SK-N-SH (cell line): ENCODE data around the gene ZBTB5. TPM values are rescaled to one million over a fixed set of nuclear protein-coding genes. Genes with fewer than 3 reads are reported as not detected.

Source experiments
- CTCF ChIA-PET: fragments of 300-600, 350-600 bp; formaldehyde crosslinking; extraction: SDS; loops from one replicate; lab custom pipeline; 2021; lab: Yijun Ruan, JAX
- POLR2A ChIA-PET: fragments of 350-600 bp; sonication (Branson Sonifier 250); formaldehyde crosslinking; extraction: SDS; loops from one replicate; lab custom pipeline; 2020; ENCODE audit warnings: antibody characterized with exemption, inconsistent platforms; lab: Yijun Ruan, JAX
- DNase-seq: peaks from one replicate; pipeline ENCODE4 v3.0.0; 2012
- H2AFZ ChIP-seq: fragments of 200-600 bp; sonication (generic); 2 replicates; pipeline ENCODE4 v1.8.1; 2016; ENCODE audit warnings: antibody characterized with exemption, mild to moderate bottlenecking, low read depth
- H3F3A ChIP-seq: fragments of 200-600 bp; sonication (generic); replicated peaks from 2 replicates; pipeline ENCODE3; 2016; ENCODE audit warnings: antibody characterized with exemption, mild to moderate bottlenecking; ENCODE audit not compliant: insufficient read depth
- H3K27ac ChIP-seq, 2 experiments: fragments of 200-500 bp in 1 of 2; fragments of 200-600 bp in 1 of 2; sonication (Bioruptor generic) in 1 of 2; sonication (generic), shearing (Covaris generic) in 1 of 2; 2 replicates each; pipeline versions ENCODE4 v1.5.1 to v1.6.1; 2014 to 2016; ENCODE audit warnings: low read depth in 2 of 2, inconsistent platforms in 1 of 2, low read length in 1 of 2, mild to moderate bottlenecking in 1 of 2, mixed read lengths in 1 of 2
- H3K27me3 ChIP-seq: fragments of 200-600 bp; sonication (generic), shearing (Covaris generic); 2 replicates; pipeline ENCODE4 v1.6.1; 2016; ENCODE audit warnings: mixed run types; ENCODE audit not compliant: insufficient read depth
- H3K36me3 ChIP-seq, 2 experiments: fragments of 200-500 bp in 1 of 2; fragments of 200-600 bp in 1 of 2; sonication (Bioruptor generic) in 1 of 2; sonication (generic) in 1 of 2; replicated peaks in 1 of 2; 2 replicates each; pipeline versions ENCODE3 to v1.5.1; 2014 to 2016; ENCODE audit warnings: low read length in 1 of 2, mild to moderate bottlenecking in 1 of 2; ENCODE audit not compliant: insufficient read depth in 2 of 2, control insufficient read depth in 1 of 2
- H3K4me1 ChIP-seq, 2 experiments: fragments of 200-500 bp in 1 of 2; fragments of 200-600 bp in 1 of 2; sonication (Bioruptor generic) in 1 of 2; sonication (generic), shearing (Covaris generic) in 1 of 2; 2 replicates each; pipeline versions ENCODE4 v1.5.1 to v1.6.1; 2014 to 2016; ENCODE audit warnings: low read depth in 1 of 2, low read length in 1 of 2, mixed run types in 1 of 2; ENCODE audit not compliant: insufficient read depth in 2 of 2, control insufficient read depth in 1 of 2
- H3K4me2 ChIP-seq: fragments of 200-600 bp; sonication (generic), shearing (Covaris generic); 2 replicates; pipeline ENCODE4 v1.6.1; 2017; ENCODE audit warnings: mixed run types
- H3K4me3 ChIP-seq, 2 experiments: fragments of 200-500 bp in 1 of 2; fragments of 200-600 bp in 1 of 2; sonication (Bioruptor generic) in 1 of 2; sonication (generic), shearing (Covaris generic) in 1 of 2; 2 replicates each; pipeline versions ENCODE4 v1.5.1 to v1.8.1; 2014 to 2016; ENCODE audit warnings: low read depth in 2 of 2, inconsistent platforms in 1 of 2, low read length in 1 of 2, mild to moderate bottlenecking in 1 of 2, mixed read lengths in 1 of 2, moderate library complexity in 1 of 2
- H3K79me2 ChIP-seq: fragments of 200-600 bp; sonication (generic); 2 replicates; pipeline ENCODE4 v1.8.1; 2017; ENCODE audit warnings: mild to moderate bottlenecking; ENCODE audit not compliant: insufficient read depth
- H3K9ac ChIP-seq: fragments of 200-600 bp; sonication (generic); 2 replicates; pipeline ENCODE4 v1.6.1; 2017; ENCODE audit warnings: mixed run types
- H3K9me2 ChIP-seq: fragments of 200-600 bp; sonication (generic); 2 replicates; pipeline ENCODE4 v1.6.1; 2017; ENCODE audit warnings: mixed run types
- H3K9me3 ChIP-seq: fragments of 200-600 bp; sonication (generic); 2 replicates; pipeline ENCODE4 v1.6.1; 2017; ENCODE audit warnings: mixed run types, mild to moderate bottlenecking, moderate library complexity
- H4K20me1 ChIP-seq: fragments of 200-600 bp; sonication (generic); 2 replicates; pipeline ENCODE4 v1.6.1; 2017; ENCODE audit warnings: mild to moderate bottlenecking, mixed run types; ENCODE audit not compliant: insufficient read depth
- FOSL2 ChIP-seq: IDR thresholded peaks from 2 replicates; pipeline ENCODE4 v1.4.0; 2012; ENCODE audit warnings: low read depth, mild to moderate bottlenecking, moderate library complexity, borderline replicate concordance
- GABPA ChIP-seq: IDR thresholded peaks from 2 replicates; pipeline ENCODE4 v1.4.0; 2012; ENCODE audit warnings: low read depth, mild to moderate bottlenecking
- GATA2 ChIP-seq: sonication (generic); formaldehyde crosslinking; IDR thresholded peaks from 2 replicates; pipeline ENCODE4 v1.5.0; 2020; ENCODE audit warnings: mild to moderate bottlenecking, missing genetic modification reagents
- NFIC ChIP-seq: IDR thresholded peaks from 2 replicates; pipeline ENCODE4 v1.4.0; 2012; ENCODE audit warnings: borderline replicate concordance
- RXRA ChIP-seq: IDR thresholded peaks from 2 replicates; pipeline ENCODE4 v1.4.0; 2012; ENCODE audit warnings: low read depth, mild to moderate bottlenecking, borderline replicate concordance
- SMC3 ChIP-seq: IDR thresholded peaks from 2 replicates; pipeline ENCODE4 v1.6.1; 2012; ENCODE audit warnings: low read depth, low read length, improper control_type of control experiment
- YY1 ChIP-seq: IDR thresholded peaks from 2 replicates; pipeline ENCODE4 v1.4.0; 2012; ENCODE audit warnings: low read depth, mild to moderate bottlenecking
- WGBS: methylation state at CpG from one replicate; pipeline ENCODE4 v1.1.6; 2017; ENCODE audit warnings: low lambda C conversion rate; 5-methylcytosine and 5-hydroxymethylcytosine counted together
- polyA plus RNA-seq, 3 experiments: library from polyadenylated mRNA; depleted of rRNA; stranded (reverse); fragments of >200 nt; gene quantifications; 2 replicates each; pipeline ENCODE4 v1.2.3, GENCODE V29; 2012
- TF ChIP-seq, protein P1 (sequence below): fragments of 150-350 bp; IDR thresholded peaks from 2 replicates; pipeline ENCODE4 v1.6.1; 2017; ENCODE audit warnings: antibody characterized with exemption, low read length, low read depth, borderline replicate concordance
- TF ChIP-seq, protein P2 (sequence below): IDR thresholded peaks from 2 replicates; pipeline ENCODE4 v1.4.0; 2012; ENCODE audit warnings: low read depth
- TF ChIP-seq, protein P3 (sequence below): IDR thresholded peaks from 2 replicates; pipeline ENCODE4 v1.6.1; 2012; ENCODE audit warnings: mild to moderate bottlenecking, low read depth, low read length, moderate library complexity
- TF ChIP-seq, protein P4 (sequence below): IDR thresholded peaks from 2 replicates; pipeline ENCODE4 v1.4.0; 2012; ENCODE audit warnings: low read depth, borderline replicate concordance
- TF ChIP-seq, protein P5 (sequence below): fragments of 200-600 bp; sonication (generic); IDR thresholded peaks from 2 replicates; pipeline ENCODE4 v1.6.1; 2017; ENCODE audit warnings: antibody characterized with exemption, mild to moderate bottlenecking, moderate library complexity

ZBTB5 gene
- polyA plus RNA-seq, 1 of the 3 experiments (the other 2 are of a cell fraction) = 6.3 TPM

DNA sequence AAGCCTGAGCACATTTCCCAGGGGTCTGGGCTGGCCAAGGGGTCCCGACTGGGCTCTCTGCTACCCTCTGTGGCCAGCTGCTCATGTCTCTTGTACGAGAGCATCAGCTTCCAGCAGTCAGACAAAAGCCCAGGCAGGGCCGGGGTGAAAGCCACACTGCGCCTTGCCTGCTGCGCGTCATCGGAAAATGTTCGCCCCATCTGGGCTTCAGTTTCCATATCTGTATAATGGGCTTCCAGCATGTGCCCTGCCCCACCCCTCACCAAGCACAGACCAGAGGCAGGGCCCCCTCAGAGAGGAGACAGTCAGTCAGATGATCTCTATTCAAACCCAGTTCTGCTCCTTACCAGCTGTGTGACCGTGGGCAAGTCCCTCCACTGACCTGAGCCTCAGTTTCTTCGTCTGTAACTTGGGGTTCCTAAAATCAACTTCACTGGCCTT, 50.7 kb downstream of the ZBTB5 start:
- Histone ChIP-seq H3K4me2 (no peak overlapping the region), H3K36me3 (no peaks in the 10 kb centered on the region), H3K9ac (peak overlapping the region; percentile 7; the same call in 1 of the 2 replicates), H3K79me2 (no peaks in the 10 kb centered on the region), H3F3A (peaks cover 13% of the 10 kb centered on the region), H3K4me1 (peaks cover 0 to 4% of the 10 kb centered on the region in 2 experiments; a peak in 2 of 4 replicates), H4K20me1 (no peaks in the 10 kb centered on the region), H3K4me3 (no peak overlapping the region), H2AFZ (peak overlapping the region; percentile 90), H3K27me3 (no peaks in the 10 kb centered on the region), H3K27ac (0 out of 4 replicates have a peak overlapping the region, but pooled peaks of 1 of the 2 experiments have one; percentile 40), H3K9me3 (no peaks in the 10 kb centered on the region), H3K9me2 (no peaks in the 10 kb centered on the region)
- TF ChIP-seq, protein P1, sequence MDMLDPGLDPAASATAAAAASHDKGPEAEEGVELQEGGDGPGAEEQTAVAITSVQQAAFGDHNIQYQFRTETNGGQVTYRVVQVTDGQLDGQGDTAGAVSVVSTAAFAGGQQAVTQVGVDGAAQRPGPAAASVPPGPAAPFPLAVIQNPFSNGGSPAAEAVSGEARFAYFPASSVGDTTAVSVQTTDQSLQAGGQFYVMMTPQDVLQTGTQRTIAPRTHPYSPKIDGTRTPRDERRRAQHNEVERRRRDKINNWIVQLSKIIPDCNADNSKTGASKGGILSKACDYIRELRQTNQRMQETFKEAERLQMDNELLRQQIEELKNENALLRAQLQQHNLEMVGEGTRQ = no peak
- TF ChIP-seq SMC3 (no peak), FOSL2 (no peak), YY1 (no peak), GATA2 (CRISPR knock-in tag) (no peak), GABPA (no peak), RXRA (no peak), NFIC (no peak)
- TF ChIP-seq, protein P2, sequence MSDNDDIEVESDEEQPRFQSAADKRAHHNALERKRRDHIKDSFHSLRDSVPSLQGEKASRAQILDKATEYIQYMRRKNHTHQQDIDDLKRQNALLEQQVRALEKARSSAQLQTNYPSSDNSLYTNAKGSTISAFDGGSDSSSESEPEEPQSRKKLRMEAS = no peak
- TF ChIP-seq, protein P3, sequence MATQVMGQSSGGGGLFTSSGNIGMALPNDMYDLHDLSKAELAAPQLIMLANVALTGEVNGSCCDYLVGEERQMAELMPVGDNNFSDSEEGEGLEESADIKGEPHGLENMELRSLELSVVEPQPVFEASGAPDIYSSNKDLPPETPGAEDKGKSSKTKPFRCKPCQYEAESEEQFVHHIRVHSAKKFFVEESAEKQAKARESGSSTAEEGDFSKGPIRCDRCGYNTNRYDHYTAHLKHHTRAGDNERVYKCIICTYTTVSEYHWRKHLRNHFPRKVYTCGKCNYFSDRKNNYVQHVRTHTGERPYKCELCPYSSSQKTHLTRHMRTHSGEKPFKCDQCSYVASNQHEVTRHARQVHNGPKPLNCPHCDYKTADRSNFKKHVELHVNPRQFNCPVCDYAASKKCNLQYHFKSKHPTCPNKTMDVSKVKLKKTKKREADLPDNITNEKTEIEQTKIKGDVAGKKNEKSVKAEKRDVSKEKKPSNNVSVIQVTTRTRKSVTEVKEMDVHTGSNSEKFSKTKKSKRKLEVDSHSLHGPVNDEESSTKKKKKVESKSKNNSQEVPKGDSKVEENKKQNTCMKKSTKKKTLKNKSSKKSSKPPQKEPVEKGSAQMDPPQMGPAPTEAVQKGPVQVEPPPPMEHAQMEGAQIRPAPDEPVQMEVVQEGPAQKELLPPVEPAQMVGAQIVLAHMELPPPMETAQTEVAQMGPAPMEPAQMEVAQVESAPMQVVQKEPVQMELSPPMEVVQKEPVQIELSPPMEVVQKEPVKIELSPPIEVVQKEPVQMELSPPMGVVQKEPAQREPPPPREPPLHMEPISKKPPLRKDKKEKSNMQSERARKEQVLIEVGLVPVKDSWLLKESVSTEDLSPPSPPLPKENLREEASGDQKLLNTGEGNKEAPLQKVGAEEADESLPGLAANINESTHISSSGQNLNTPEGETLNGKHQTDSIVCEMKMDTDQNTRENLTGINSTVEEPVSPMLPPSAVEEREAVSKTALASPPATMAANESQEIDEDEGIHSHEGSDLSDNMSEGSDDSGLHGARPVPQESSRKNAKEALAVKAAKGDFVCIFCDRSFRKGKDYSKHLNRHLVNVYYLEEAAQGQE = no peak
- TF ChIP-seq, protein P4, sequence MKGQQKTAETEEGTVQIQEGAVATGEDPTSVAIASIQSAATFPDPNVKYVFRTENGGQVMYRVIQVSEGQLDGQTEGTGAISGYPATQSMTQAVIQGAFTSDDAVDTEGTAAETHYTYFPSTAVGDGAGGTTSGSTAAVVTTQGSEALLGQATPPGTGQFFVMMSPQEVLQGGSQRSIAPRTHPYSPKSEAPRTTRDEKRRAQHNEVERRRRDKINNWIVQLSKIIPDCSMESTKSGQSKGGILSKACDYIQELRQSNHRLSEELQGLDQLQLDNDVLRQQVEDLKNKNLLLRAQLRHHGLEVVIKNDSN = no peak
- TF ChIP-seq, protein P5, sequence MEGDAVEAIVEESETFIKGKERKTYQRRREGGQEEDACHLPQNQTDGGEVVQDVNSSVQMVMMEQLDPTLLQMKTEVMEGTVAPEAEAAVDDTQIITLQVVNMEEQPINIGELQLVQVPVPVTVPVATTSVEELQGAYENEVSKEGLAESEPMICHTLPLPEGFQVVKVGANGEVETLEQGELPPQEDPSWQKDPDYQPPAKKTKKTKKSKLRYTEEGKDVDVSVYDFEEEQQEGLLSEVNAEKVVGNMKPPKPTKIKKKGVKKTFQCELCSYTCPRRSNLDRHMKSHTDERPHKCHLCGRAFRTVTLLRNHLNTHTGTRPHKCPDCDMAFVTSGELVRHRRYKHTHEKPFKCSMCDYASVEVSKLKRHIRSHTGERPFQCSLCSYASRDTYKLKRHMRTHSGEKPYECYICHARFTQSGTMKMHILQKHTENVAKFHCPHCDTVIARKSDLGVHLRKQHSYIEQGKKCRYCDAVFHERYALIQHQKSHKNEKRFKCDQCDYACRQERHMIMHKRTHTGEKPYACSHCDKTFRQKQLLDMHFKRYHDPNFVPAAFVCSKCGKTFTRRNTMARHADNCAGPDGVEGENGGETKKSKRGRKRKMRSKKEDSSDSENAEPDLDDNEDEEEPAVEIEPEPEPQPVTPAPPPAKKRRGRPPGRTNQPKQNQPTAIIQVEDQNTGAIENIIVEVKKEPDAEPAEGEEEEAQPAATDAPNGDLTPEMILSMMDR = no peak
- DNase-seq = no peak
- POLR2A ChIA-PET = no interaction called here
- 84% methylated on average over 9 of the region's 10 CpGs for WGBS
- CTCF ChIA-PET = interaction anchor here (0.6 to 2.1 kb wide), 15 partner anchors 10 to 621 kb away, joined by 3 to 13 read pairs (median 4); no protein-coding TSS in a partner anchor
